Measurements from ENCODE around the gene B3GNT8.
"Not testable (repeated sequence)": the region's sequence is repeated elsewhere in the genome, so short reads cannot be mapped to it uniquely, and the experiment has no call there.

DNA sequence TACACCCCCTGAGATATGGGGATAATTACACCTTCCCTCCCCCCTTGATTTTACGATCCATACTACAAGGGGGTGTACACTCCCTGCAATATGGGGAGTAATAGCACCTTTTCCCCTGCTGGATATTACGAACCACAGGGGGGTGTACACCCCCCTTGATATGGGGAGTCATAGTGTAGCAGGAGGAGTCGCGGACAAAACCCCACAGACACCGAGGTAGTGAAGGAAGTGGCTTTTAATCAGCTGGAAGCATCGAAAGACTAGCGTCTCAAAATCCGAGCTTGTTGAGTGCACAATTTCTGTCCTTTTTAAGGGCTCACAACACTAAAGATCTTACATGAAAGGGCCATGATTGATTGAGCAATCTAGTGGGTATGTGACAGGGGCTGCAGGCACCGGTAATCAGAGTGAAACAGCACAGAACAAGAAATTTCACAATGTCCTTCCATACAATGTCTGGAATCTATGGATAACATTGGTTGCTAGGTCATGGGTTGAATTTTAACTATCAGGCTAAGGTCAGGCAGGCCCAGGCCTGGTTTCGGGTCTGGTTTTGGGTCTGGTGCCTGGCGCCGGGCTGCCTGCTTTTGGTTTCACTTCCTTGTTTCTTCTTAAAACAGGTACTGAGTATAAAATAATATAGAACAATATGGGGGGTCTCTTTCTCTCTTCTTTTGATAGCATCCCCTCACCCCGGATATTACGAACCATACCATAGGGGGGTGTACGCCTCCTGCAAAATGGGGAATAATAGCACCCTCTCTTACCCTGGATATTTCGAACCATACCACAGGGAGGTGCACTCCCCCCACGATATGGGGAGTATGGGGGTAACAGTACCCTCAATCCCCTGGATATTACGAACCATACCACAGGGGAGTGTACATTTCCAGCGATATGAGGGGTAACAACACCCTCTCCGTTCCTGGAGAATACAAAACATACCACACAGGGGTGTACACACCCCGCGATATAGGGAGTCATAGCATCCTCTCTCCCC is 36.4 kb upstream of the B3GNT8 start:
- not testable (repeated sequence) for TF ChIP-seq TAF1 (IDR thresholded peaks at IDR 0.05; ENCODE audit: borderline replicate concordance, low read depth, low read length); POLR2A (IDR thresholded peaks at IDR 0.05; ENCODE audit: low read depth, low read length)

Measured in GM12892 (cell line).